ENCODE data around the gene OSBPL8.
"Not testable (repeated sequence)": the region's sequence is repeated elsewhere in the genome, so short reads cannot be mapped to it uniquely, and the experiment has no call there.

Gene OSBPL8

DNA sequence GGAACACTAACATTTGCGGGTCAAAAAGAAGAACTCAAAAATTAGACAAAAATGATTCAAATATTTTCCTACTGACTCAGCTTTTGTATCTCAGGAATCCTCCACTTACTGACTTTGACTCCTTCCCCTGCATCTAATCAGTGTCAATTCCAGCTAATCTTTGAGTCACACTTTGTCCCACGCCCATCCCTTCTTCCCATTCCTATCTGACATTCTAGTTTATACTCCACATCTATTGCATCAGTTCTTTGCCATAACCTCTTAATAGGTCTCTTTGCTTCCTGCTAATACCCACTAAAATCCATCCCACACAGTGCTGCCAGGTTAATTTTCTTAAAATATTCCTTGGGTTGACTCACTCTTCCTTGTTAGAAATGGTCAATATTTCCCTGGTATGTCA lies 230.4 kb downstream of the OSBPL8 start:
- TF ChIP-seq, protein P1, sequence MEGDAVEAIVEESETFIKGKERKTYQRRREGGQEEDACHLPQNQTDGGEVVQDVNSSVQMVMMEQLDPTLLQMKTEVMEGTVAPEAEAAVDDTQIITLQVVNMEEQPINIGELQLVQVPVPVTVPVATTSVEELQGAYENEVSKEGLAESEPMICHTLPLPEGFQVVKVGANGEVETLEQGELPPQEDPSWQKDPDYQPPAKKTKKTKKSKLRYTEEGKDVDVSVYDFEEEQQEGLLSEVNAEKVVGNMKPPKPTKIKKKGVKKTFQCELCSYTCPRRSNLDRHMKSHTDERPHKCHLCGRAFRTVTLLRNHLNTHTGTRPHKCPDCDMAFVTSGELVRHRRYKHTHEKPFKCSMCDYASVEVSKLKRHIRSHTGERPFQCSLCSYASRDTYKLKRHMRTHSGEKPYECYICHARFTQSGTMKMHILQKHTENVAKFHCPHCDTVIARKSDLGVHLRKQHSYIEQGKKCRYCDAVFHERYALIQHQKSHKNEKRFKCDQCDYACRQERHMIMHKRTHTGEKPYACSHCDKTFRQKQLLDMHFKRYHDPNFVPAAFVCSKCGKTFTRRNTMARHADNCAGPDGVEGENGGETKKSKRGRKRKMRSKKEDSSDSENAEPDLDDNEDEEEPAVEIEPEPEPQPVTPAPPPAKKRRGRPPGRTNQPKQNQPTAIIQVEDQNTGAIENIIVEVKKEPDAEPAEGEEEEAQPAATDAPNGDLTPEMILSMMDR (IDR thresholded peaks at IDR 0.05; ENCODE audit: insufficient read depth, low read depth, low read length, missing control alignments): no peak
- no peak for DNase-seq (ENCODE audit: low read depth)
- H3K4me3 ChIP-seq (ENCODE audit: low read depth, low read length): no peak overlapping the region

DNA sequence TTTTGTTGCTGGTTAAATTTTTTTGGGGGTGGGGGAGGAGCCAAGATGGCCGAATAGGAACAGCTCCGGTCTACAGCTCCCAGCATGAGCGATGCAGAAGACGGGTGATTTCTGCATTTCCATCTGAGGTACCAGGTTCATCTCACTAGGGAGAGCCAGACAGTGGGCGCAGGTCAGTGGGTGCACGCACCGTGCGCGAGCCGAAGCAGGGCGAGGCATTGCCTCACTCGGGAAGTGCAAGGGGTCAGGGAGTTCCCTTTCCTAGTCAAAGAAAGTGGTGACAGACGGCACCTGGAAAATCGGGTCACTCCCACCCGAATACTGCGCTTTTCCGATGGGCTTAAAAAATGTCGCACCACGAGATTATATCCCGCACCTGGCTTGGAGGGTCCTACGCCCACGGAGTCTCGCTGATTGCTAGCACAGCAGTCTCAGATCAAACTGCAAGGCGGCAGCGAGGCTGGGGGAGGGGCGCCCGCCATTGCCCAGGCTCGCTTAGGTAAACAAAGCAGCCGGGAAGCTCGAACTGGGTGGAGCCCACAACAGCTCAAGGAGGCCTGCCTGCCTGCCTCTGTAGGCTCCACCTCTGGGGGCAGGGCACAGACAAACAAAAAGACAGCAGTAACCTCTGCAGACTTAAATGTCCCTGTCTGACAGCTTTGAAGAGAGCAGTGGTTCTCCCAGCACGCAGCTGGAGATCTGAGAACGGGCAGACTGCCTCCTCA lies 239.8 kb downstream of the OSBPL8 start:
- H3K4me3 ChIP-seq (ENCODE audit: low read depth, low read length); DNase-seq (ENCODE audit: low read depth): not testable (repeated sequence)

DNA sequence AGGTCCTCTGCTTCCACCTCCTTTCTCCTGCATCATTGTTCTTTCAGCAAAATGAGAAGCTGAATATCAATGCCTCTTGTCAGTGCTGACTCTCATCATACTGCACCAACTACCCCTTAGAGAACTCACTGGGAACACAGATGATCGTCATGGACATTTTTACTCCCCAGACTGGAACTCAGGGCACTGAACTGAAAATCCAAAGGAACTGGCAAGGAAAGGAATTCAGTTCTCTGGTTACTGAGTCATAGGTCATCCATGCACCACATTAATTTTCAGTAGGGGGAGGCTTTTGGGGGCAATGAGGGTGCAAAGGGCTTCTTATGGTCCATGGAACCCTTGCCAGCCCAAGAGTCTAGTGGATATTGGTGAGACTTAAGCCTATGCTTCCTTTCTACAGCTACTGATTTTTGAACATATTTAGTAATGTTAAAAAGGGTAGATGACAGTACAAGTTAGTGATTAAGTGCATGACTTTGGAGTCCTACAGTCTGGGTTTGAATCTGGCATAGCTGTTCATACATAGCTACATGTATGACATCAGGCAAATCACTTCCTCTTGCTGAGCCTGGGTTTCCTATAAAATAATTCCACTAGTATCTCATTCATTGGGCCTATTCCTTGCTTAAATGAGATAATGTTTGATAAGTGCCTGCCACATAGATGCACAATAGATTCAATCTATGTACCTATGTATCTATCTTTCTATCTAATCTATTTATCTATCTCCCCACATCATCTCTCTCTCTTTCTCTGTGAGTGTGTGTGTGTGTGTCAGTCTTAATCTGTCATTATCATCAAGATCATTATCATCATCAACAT lies 240.6 kb downstream of the OSBPL8 start:
- TF ChIP-seq, protein P1 (IDR thresholded peaks at IDR 0.05; ENCODE audit: insufficient read depth, low read depth, low read length, missing control alignments): no peak
- no peak overlapping the region for H3K4me3 ChIP-seq (ENCODE audit: low read depth, low read length)
- DNase-seq (ENCODE audit: low read depth): no peak

DNA sequence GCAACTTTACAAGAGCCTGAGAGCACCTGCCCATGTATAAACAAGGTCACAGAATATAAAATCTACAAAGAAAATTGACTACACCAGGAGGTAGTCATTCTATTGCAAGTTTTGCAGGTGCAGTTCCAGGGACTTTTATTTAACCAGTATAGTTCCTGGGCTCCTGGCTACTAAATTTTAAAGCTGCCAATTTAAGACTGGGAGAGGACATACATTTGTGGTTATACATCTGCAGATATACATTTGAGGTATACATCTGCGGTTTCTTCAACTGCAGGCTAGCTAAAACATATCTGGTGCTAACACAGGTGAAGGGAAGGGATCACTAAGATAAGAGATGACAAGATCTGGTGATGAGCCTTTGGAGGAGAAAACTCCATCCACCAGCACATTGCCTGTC lies 241.6 kb downstream of the OSBPL8 start:
- TF ChIP-seq, protein P1 (IDR thresholded peaks at IDR 0.05; ENCODE audit: insufficient read depth, low read depth, low read length, missing control alignments): no peak
- no peak for DNase-seq (ENCODE audit: low read depth)
- H3K4me3 ChIP-seq (ENCODE audit: low read depth, low read length): no peak overlapping the region

DNA sequence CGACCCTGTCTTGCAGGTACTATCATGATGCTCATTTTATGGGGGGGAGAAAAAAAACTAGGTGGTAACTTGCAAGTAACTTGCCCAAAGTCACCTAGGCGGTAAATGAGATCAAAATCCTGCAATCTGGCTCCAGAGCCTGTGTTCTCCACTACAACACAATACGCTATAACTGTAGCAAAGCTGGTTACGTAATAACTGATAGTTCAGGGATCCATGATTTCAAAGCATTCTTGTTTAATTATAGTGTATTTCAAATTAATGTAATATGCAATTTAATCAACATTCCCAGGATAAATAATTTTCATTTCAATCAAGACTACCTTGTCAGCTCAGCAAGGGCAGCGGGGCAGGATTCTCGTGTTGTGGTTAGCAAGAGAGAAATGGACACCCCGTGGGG lies 243.1 kb downstream of the OSBPL8 start:
- DNase-seq (ENCODE audit: low read depth): no peak
- TF ChIP-seq, protein P1 (IDR thresholded peaks at IDR 0.05; ENCODE audit: insufficient read depth, low read depth, low read length, missing control alignments): no peak
- H3K4me3 ChIP-seq (ENCODE audit: low read depth, low read length): no peak overlapping the region

DNA sequence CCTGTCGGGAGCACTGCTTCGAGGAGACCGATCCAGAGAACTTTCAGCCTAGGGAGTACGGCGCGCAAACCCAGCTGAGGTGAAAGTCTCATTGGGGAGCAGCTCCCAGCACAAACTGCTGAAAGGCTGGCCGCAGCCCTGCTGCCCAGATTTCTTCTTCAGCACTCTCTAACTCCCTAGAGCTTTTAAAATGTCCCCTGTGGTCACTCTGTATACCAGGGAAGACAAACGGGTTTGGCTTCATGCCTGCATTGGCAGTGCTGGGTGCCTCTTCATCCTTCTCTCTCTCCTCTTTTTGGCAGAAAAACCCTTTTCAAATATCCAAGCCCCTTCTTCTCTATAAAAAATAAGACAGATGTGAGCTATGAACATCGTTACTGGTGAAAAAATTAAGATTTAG lies 246.3 kb downstream of the OSBPL8 start:
- TF ChIP-seq, protein P1 (IDR thresholded peaks at IDR 0.05; ENCODE audit: insufficient read depth, low read depth, low read length, missing control alignments): no peak
- no peak for DNase-seq (ENCODE audit: low read depth)
- no peak overlapping the region for H3K4me3 ChIP-seq (ENCODE audit: low read depth, low read length)

DNA sequence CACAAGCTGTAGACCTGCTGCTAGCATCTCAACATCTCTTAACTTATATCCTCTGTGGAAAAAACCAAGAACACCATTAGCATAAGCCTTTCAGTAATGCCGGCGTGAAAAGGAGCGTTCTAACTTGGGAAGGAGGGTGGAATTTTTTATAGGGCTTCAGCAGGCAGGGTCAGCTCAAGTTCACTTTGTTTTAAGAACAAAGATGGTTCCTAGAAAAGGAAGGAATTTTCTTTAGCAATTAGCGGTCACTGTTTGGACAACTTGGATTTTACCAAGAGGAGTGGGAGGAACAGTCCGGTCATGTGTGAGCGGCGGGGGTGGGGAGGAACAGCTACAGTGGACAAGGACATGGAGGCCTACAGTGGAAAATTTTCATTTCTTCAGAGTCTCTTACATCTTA lies 247.3 kb downstream of the OSBPL8 start:
- H3K4me3 ChIP-seq (ENCODE audit: low read depth, low read length): no peak overlapping the region
- TF ChIP-seq, protein P1 (IDR thresholded peaks at IDR 0.05; ENCODE audit: insufficient read depth, low read depth, low read length, missing control alignments): no peak
- DNase-seq (ENCODE audit: low read depth): no peak

Measured in GM12865 (cell line).